Activated CD4-positive, alpha-beta memory T cell treated with anti-CD3 and anti-CD28 coated beads, Interleukin-2, amount 10 ng/mL, durations not matched to agents 7 days and 5 days (primary cell): ENCODE results near the gene MED14. TPM values are rescaled to one million over a fixed set of nuclear protein-coding genes. Genes with fewer than 3 reads are reported as not detected.

Source experiments
- CTCF ChIA-PET: fragments of 350-600 bp; sonication (Branson Sonifier 250); formaldehyde crosslinking; loops from one replicate; lab custom pipeline; 2021; ENCODE audit warnings: antibody characterized with exemption, inconsistent platforms; lab: Charles Lee
- POLR2A ChIA-PET: fragments of 350-600 bp; sonication (Branson Sonifier 250); formaldehyde crosslinking; loops from one replicate; lab custom pipeline; 2021; ENCODE audit warnings: antibody characterized with exemption; lab: Charles Lee
- DNase-seq: peaks from one replicate; pipeline ENCODE4 v3.0.0-alpha.2; 2020
- H3K27ac Mint-ChIP-seq: one replicate; pipeline ENCODE4 v1.8.0; 2021; ENCODE audit warnings: mild to moderate bottlenecking, mixed read lengths
- H3K27me3 Mint-ChIP-seq: one replicate; pipeline ENCODE4 v1.8.0; 2021; ENCODE audit warnings: mixed read lengths
- H3K36me3 Mint-ChIP-seq: one replicate; pipeline ENCODE4 v1.8.0; 2021; ENCODE audit warnings: low read depth, mixed read lengths
- H3K4me1 Mint-ChIP-seq: one replicate; pipeline ENCODE4 v1.8.0; 2021; ENCODE audit warnings: mixed read lengths
- H3K4me3 Mint-ChIP-seq: one replicate; pipeline ENCODE4 v1.8.0; 2021; ENCODE audit warnings: mild to moderate bottlenecking, mixed read lengths
- H3K9me3 Mint-ChIP-seq: one replicate; pipeline ENCODE4 v1.8.0; 2021; ENCODE audit warnings: mixed read lengths
- total RNA-seq, 2 experiments: library from RNA; stranded (reverse); gene quantifications; one replicate each; pipeline ENCODE4 v1.2.3, GENCODE V29; 2021

MED14 gene
- total RNA-seq, 2 experiments from 2014 or later, result 41.4 to 42.7 TPM

- Mint-ChIP-seq H3K36me3 (peaks cover 11% of the 10 kb centered on the region), H3K4me1 (no peaks in the 10 kb centered on the region), H3K4me3 (no peak overlapping the region), H3K27ac (no peak overlapping the region), H3K27me3 (no peaks in the 10 kb centered on the region), H3K9me3 (no peaks in the 10 kb centered on the region)
- POLR2A ChIA-PET, result no interaction called here
- DNase-seq, result no peak
- CTCF ChIA-PET, result no interaction called here
These were observed 128.0 kb downstream of the MED14 start for GRCh38 chrX:40607381-40607780.

- Mint-ChIP-seq H3K9me3 (no peaks in the 10 kb centered on the region), H3K27ac (no peak overlapping the region), H3K36me3 (peaks cover 34% of the 10 kb centered on the region), H3K4me3 (no peak overlapping the region), H3K27me3 (no peaks in the 10 kb centered on the region), H3K4me1 (no peaks in the 10 kb centered on the region)
- no peak for DNase-seq
- POLR2A ChIA-PET, result interaction anchor here (1.1 kb wide), 1 partner anchor 22 kb away, joined by 3 read pairs; the partner anchor contains the start of gene ATP6AP2
- CTCF ChIA-PET, result interaction anchor here (1.2 kb wide), 1 partner anchor 59 kb away, joined by 3 read pairs; no protein-coding TSS in a partner anchor
These were observed 131.9 kb downstream of the MED14 start for GRCh38 chrX:40603446-40603845.

Other genes starting within 250 kb of the MED14 start
- 10 to 100 TPM; 72.9 to 77.8 TPM for gene ATP6AP2, start 154.6 kb downstream of the MED14 start, total RNA-seq
- gene MPC1L, start 112.1 kb downstream of the MED14 start, total RNA-seq, result not detected
- gene CXorf38, start 88.0 kb downstream of the MED14 start, total RNA-seq, result 10 to 100 TPM; 22.8 to 23.2 TPM